ENCODE data around the gene ANKRD13D.

Gene ANKRD13D

GRCh38 chr11:67309166-67309565 lies 20.1 kb downstream of the ANKRD13D start:
- DNase-seq (ENCODE audit: low read depth, low spot score): no peak
- no peak overlapping the region for H3K4me3 ChIP-seq (ENCODE audit: low read depth, low read length)
- in situ Hi-C loops (cut with HindIII; ENCODE audit: low sequenced_read_pairs): no loop called here
- no peak for TF ChIP-seq CTCF (IDR thresholded peaks at IDR 0.05; ENCODE audit: low read depth, low read length)

- no peak for TF ChIP-seq CTCF (IDR thresholded peaks at IDR 0.05; ENCODE audit: low read depth, low read length)
- DNase-seq (ENCODE audit: low read depth, low spot score): no peak
- H3K4me3 ChIP-seq (ENCODE audit: low read depth, low read length): no peak overlapping the region
- in situ Hi-C loops (cut with HindIII; ENCODE audit: low sequenced_read_pairs): no loop called here
Measured at GRCh38 chr11:67309661-67310061, 20.6 kb downstream of the ANKRD13D start.

GRCh38 chr11:67310246-67311050 lies 21.3 kb downstream of the ANKRD13D start:
- no peak for TF ChIP-seq CTCF (IDR thresholded peaks at IDR 0.05; ENCODE audit: low read depth, low read length)
- in situ Hi-C loops (cut with HindIII; ENCODE audit: low sequenced_read_pairs): no loop called here
- H3K4me3 ChIP-seq (ENCODE audit: low read depth, low read length): no peak overlapping the region
- DNase-seq (ENCODE audit: low read depth, low spot score): no peak

- in situ Hi-C loops (cut with HindIII; ENCODE audit: low sequenced_read_pairs): no loop called here
- H3K4me3 ChIP-seq (ENCODE audit: low read depth, low read length): no peak overlapping the region
Measured at GRCh38 chr11:67311051-67311555, 22.0 kb downstream of the ANKRD13D start.

GRCh38 chr11:67311556-67312082 lies 22.5 kb downstream of the ANKRD13D start:
- no peak for DNase-seq (ENCODE audit: low read depth, low spot score)
- no peak for TF ChIP-seq CTCF (IDR thresholded peaks at IDR 0.05; ENCODE audit: low read depth, low read length)
- no peak overlapping the region for H3K4me3 ChIP-seq (ENCODE audit: low read depth, low read length)
- in situ Hi-C loops (cut with HindIII; ENCODE audit: low sequenced_read_pairs): no loop called here

More at GRCh38 chr11:67311051-67311555, 22.0 kb downstream of the ANKRD13D start:
- DNase-seq (ENCODE audit: low read depth, low spot score): no peak
- TF ChIP-seq CTCF (IDR thresholded peaks at IDR 0.05; ENCODE audit: low read depth, low read length): no peak

- no peak for DNase-seq (ENCODE audit: low read depth, low spot score)
- no peak for TF ChIP-seq CTCF (IDR thresholded peaks at IDR 0.05; ENCODE audit: low read depth, low read length)
- H3K4me3 ChIP-seq (ENCODE audit: low read depth, low read length): no peak overlapping the region
- in situ Hi-C loops (cut with HindIII; ENCODE audit: low sequenced_read_pairs): no loop called here
Measured at GRCh38 chr11:67312187-67313021, 23.3 kb downstream of the ANKRD13D start.

Measured in astrocyte of the spinal cord (primary cell).